Measurements from ENCODE around the gene TOR2A. TPM values are rescaled to one million over a fixed set of nuclear protein-coding genes. Genes with fewer than 3 reads are reported as not detected.
"Not testable (repeated sequence)": the region's sequence is repeated elsewhere in the genome, so short reads cannot be mapped to it uniquely, and the experiment has no call there.

TOR2A gene
- total RNA-seq (10 to 100 TPM; 19.5 to 21.8 TPM), polyA plus RNA-seq (ENCODE audit: insufficient read length in 6 of 6) (10 to 100 TPM; 10.6 to 16.4 (median 13.2) TPM)
- long read RNA-seq, donor 1, transcript TOR2A-203 (5 exons, 1,523 nt) = major isoform, 5 of 11 reads
- long read RNA-seq, donor 1, partial matches to known transcripts = 0 of 11 reads
- long read RNA-seq, donor 1, other reads (novel, unspliced or antisense) = 0 of 11 reads
- long read RNA-seq, donor 2, transcript TOR2A-203 (5 exons, 1,523 nt) = major isoform, 5 of 8 reads
- long read RNA-seq, donor 2, partial matches to known transcripts = 0 of 8 reads
- long read RNA-seq, donor 2, other reads (novel, unspliced or antisense) = 0 of 8 reads
- long read RNA-seq, donor 3, partial matches to known transcripts = 0 of 9 reads
- long read RNA-seq, donor 3, other reads (novel, unspliced or antisense) = 0 of 9 reads
- long read RNA-seq, donor 4, transcript TOR2A-203 (5 exons, 1,523 nt) = major isoform, 13 of 23 reads
- long read RNA-seq, donor 4, partial matches to known transcripts = 2 of 23 reads
- long read RNA-seq, donor 4, other reads (novel, unspliced or antisense) = 4 of 23 reads
- long read RNA-seq, donor 5, transcript TOR2A-203 (5 exons, 1,523 nt) = major isoform, 6 of 11 reads
- long read RNA-seq, donor 5, partial matches to known transcripts = 0 of 11 reads
- long read RNA-seq, donor 5, other reads (novel, unspliced or antisense) = 0 of 11 reads
- long read RNA-seq, donor 6, transcript TOR2A-203 (5 exons, 1,523 nt) = major isoform, 6 of 8 reads
- long read RNA-seq, donor 6, partial matches to known transcripts = 0 of 8 reads
- long read RNA-seq, donor 6, other reads (novel, unspliced or antisense) = 0 of 8 reads
- long read RNA-seq, donor 7, partial matches to known transcripts = 0 of 4 reads
- long read RNA-seq, donor 7, other reads (novel, unspliced or antisense) = 0 of 4 reads
- long read RNA-seq, donor 8, partial matches to known transcripts = 0 of 6 reads
- long read RNA-seq, donor 8, other reads (novel, unspliced or antisense) = 0 of 6 reads
- long read RNA-seq, donor 9 = 0 reads
- long read RNA-seq, donor 10, transcript TOR2A-209 (4 exons, 933 nt) = minor isoform, 13 of 43 reads
- long read RNA-seq, donor 10, transcript TOR2A-203 (5 exons, 1,523 nt) = major isoform, 26 of 43 reads
- long read RNA-seq, donor 10, partial matches to known transcripts = 0 of 43 reads
- long read RNA-seq, donor 10, other reads (novel, unspliced or antisense) = 3 of 43 reads
- long read RNA-seq, donor 11, partial matches to known transcripts = 0 of 5 reads
- long read RNA-seq, donor 11, other reads (novel, unspliced or antisense) = 0 of 5 reads
- long read RNA-seq, donor 12, transcript TOR2A-203 (5 exons, 1,523 nt) = major isoform, 5 of 8 reads
- long read RNA-seq, donor 12, partial matches to known transcripts = 0 of 8 reads
- long read RNA-seq, donor 12, other reads (novel, unspliced or antisense) = 0 of 8 reads

- Histone ChIP-seq H3K36me3 (peaks cover 0 to 53% of the 10 kb centered on the region in 2 donors), H3K27me3 (no peaks in the 10 kb centered on the region), H3K9me3 (no peaks in the 10 kb centered on the region), H3K4me1 (peaks cover 6 to 29% of the 10 kb centered on the region in 2 donors), H3K27ac (peak within 1 kb of the TSS; percentile 91 to 96), H3K4me3 (peak within 1 kb of the TSS; percentile 64 to 67)
- DNase-seq (peak; percentile 98 to 99 (median 98)), ATAC-seq (peak; percentile 96)
- intact Hi-C loops (cut with DNase I) = loop anchor here in 1 of 2 donors (5.0 kb wide), 2 partner anchors 137 to 143 kb away; no protein-coding TSS in a partner anchor
- TF ChIP-seq, protein P1, sequence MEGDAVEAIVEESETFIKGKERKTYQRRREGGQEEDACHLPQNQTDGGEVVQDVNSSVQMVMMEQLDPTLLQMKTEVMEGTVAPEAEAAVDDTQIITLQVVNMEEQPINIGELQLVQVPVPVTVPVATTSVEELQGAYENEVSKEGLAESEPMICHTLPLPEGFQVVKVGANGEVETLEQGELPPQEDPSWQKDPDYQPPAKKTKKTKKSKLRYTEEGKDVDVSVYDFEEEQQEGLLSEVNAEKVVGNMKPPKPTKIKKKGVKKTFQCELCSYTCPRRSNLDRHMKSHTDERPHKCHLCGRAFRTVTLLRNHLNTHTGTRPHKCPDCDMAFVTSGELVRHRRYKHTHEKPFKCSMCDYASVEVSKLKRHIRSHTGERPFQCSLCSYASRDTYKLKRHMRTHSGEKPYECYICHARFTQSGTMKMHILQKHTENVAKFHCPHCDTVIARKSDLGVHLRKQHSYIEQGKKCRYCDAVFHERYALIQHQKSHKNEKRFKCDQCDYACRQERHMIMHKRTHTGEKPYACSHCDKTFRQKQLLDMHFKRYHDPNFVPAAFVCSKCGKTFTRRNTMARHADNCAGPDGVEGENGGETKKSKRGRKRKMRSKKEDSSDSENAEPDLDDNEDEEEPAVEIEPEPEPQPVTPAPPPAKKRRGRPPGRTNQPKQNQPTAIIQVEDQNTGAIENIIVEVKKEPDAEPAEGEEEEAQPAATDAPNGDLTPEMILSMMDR (IDR thresholded peaks at IDR 0.05) = peak; percentile 95
Measured at GRCh38 chr9:127734747-127735529, at the start of gene TOR2A. Gene TOR2A, minus strand, starts transcription at chr9:127735294. Its CDS starts 24 bp downstream, at chr9:127735270.

GRCh38 chr9:127783111-127784008 lies 48.3 kb upstream of the TOR2A start:
- Histone ChIP-seq H3K4me1 (peaks cover 12 to 86% of the 10 kb centered on the region in 2 donors), H3K36me3 (peaks cover 0 to 16% of the 10 kb centered on the region in 2 donors), H3K9me3 (no peaks in the 10 kb centered on the region), H3K27me3 (no peaks in the 10 kb centered on the region), H3K27ac (peak overlapping the region; percentile 41 to 98), H3K4me3 (no peak overlapping the region)
- intact Hi-C loops (cut with DNase I) = no loop called here
- ATAC-seq (no peak), DNase-seq (peak in 2 of 4 donors; percentile 75 to 93)
- TF ChIP-seq, protein P1 (IDR thresholded peaks at IDR 0.05) = no peak

DNA sequence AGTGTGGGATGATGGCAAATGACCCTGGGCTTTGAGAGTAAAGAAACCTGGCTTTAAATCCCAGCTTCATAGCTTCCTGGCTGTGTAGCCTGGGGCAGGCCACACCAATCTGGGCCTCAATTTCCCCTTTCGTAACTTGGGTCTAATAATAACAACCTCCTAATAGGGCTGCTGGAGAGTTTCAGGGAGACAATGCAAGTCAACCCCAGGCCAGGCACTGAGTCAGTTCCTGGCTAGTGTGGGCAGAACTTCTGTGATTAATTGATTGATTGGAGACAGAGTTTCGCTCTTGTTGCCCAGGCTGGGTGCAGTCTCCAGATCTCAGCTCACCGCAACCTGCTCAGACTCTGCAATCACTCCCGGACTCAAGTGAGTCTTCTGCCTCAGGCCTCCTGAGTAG lies 46.7 kb upstream of the TOR2A start:
- intact Hi-C loops (cut with DNase I) = no loop called here
- TF ChIP-seq, protein P1 (IDR thresholded peaks at IDR 0.05) = no peak
- Histone ChIP-seq H3K4me1 (peaks cover 5 to 80% of the 10 kb centered on the region in 2 donors), H3K4me3 (no peak overlapping the region), H3K27ac (peak overlapping the region in 1 of 2 donors; percentile 98), H3K36me3 (peaks cover 0 to under 1% of the 10 kb centered on the region in 2 donors), H3K9me3 (no peaks in the 10 kb centered on the region), H3K27me3 (no peaks in the 10 kb centered on the region)
- no peak for ATAC-seq
- no peak for DNase-seq

- H3K9me3 ChIP-seq; H3K27me3 ChIP-seq; H3K36me3 ChIP-seq; ATAC-seq; H3K4me3 ChIP-seq; DNase-seq; intact Hi-C loops (cut with DNase I): not testable (repeated sequence)
- peaks cover 5 to 82% of the 10 kb centered on the region in 2 donors for H3K4me1 ChIP-seq
- peak overlapping the region in 1 of 2 donors; percentile 98 for H3K27ac ChIP-seq
Measured at GRCh38 chr9:127780909-127781308, 45.8 kb upstream of the TOR2A start.

All from left lung (tissue), 14 donors.